ENCODE measurements around the gene PCCA. TPM values are rescaled to one million over a fixed set of nuclear protein-coding genes. Genes with fewer than 3 reads are reported as not detected.

PCCA gene
- total and polyA plus RNA-seq, 2 experiments from 2014 or later = 29.8 to 59.2 TPM

GRCh38 chr13:100398360-100398759 is 309.5 kb downstream of the PCCA start:
- DNase-seq (ENCODE audit: low read depth in 1 of 2, low spot score in 1 of 2) = no peak

GRCh38 chr13:100399455-100399854 is 310.6 kb downstream of the PCCA start:
- no peak for DNase-seq (ENCODE audit: low read depth in 1 of 2, low spot score in 1 of 2)
- no peak for TF ChIP-seq CTCF (IDR thresholded peaks at IDR 0.05; ENCODE audit: low read depth, low read length)
- H3K27me3 ChIP-seq = no peaks in the 10 kb centered on the region
- no peak overlapping the region for H3K4me3 ChIP-seq
- H3K27ac ChIP-seq = no peak overlapping the region
- no peaks in the 10 kb centered on the region for H3K36me3 ChIP-seq
- no peaks in the 10 kb centered on the region for H3K9me3 ChIP-seq (ENCODE audit: low read depth)
- H3K4me1 ChIP-seq (ENCODE audit: low read depth) = no peaks in the 10 kb centered on the region

More at GRCh38 chr13:100398360-100398759, 309.5 kb downstream of the PCCA start:
- no peaks in the 10 kb centered on the region for H3K4me1 ChIP-seq (ENCODE audit: low read depth)
- no peaks in the 10 kb centered on the region for H3K9me3 ChIP-seq (ENCODE audit: low read depth)
- no peak overlapping the region for H3K27ac ChIP-seq
- no peaks in the 10 kb centered on the region for H3K27me3 ChIP-seq
- TF ChIP-seq CTCF (IDR thresholded peaks at IDR 0.05; ENCODE audit: low read depth, low read length) = no peak
- H3K36me3 ChIP-seq = no peaks in the 10 kb centered on the region
- no peak overlapping the region for H3K4me3 ChIP-seq

- Histone ChIP-seq H3K27me3 (no peaks in the 10 kb centered on the region), H3K9me3 (ENCODE audit: low read depth) (no peaks in the 10 kb centered on the region), H3K4me1 (ENCODE audit: low read depth) (no peaks in the 10 kb centered on the region), H3K27ac (no peak overlapping the region), H3K36me3 (no peaks in the 10 kb centered on the region), H3K4me3 (no peak overlapping the region)
- DNase-seq (ENCODE audit: low read depth in 1 of 2, low spot score in 1 of 2) = no peak
- no peak for TF ChIP-seq CTCF (IDR thresholded peaks at IDR 0.05; ENCODE audit: low read depth, low read length)
These were observed 314.8 kb downstream of the PCCA start for GRCh38 chr13:100403675-100404074.

GRCh38 chr13:100409132-100409531 is 320.2 kb downstream of the PCCA start:
- no peak overlapping the region for H3K4me3 ChIP-seq
- peak in 1 of 2 donors; percentile 15 for DNase-seq (ENCODE audit: low read depth in 1 of 2, low spot score in 1 of 2)
- H3K27ac ChIP-seq = no peak overlapping the region
- no peaks in the 10 kb centered on the region for H3K36me3 ChIP-seq
- no peaks in the 10 kb centered on the region for H3K9me3 ChIP-seq (ENCODE audit: low read depth)
- H3K27me3 ChIP-seq = no peaks in the 10 kb centered on the region
- no peaks in the 10 kb centered on the region for H3K4me1 ChIP-seq (ENCODE audit: low read depth)
- TF ChIP-seq CTCF (IDR thresholded peaks at IDR 0.05; ENCODE audit: low read depth, low read length) = no peak

- TF ChIP-seq CTCF (IDR thresholded peaks at IDR 0.05; ENCODE audit: low read depth, low read length) = no peak
- Histone ChIP-seq H3K9me3 (ENCODE audit: low read depth) (no peaks in the 10 kb centered on the region), H3K4me1 (ENCODE audit: low read depth) (peaks cover 12% of the 10 kb centered on the region), H3K27ac (no peak overlapping the region), H3K4me3 (no peak overlapping the region), H3K36me3 (no peaks in the 10 kb centered on the region), H3K27me3 (no peaks in the 10 kb centered on the region)
- peak in 1 of 2 donors; percentile 31 for DNase-seq (ENCODE audit: low read depth in 1 of 2, low spot score in 1 of 2)
These were observed 334.5 kb downstream of the PCCA start for GRCh38 chr13:100423375-100423774.

- no peaks in the 10 kb centered on the region for H3K36me3 ChIP-seq
- no peaks in the 10 kb centered on the region for H3K9me3 ChIP-seq (ENCODE audit: low read depth)
- H3K4me3 ChIP-seq = no peak overlapping the region
- H3K27me3 ChIP-seq = no peaks in the 10 kb centered on the region
- no peak overlapping the region for H3K27ac ChIP-seq
- peak in 1 of 2 donors; percentile 25 for DNase-seq (ENCODE audit: low read depth in 1 of 2, low spot score in 1 of 2)
- no peak for TF ChIP-seq CTCF (IDR thresholded peaks at IDR 0.05; ENCODE audit: low read depth, low read length)
- H3K4me1 ChIP-seq (ENCODE audit: low read depth) = peaks cover 12% of the 10 kb centered on the region
These were observed 340.1 kb downstream of the PCCA start for GRCh38 chr13:100428986-100429385.

Measured in cardiac muscle cell (in vitro differentiated cells and primary cell).